Neuronal stem cell (in vitro differentiated cells): Measurements from ENCODE around the gene NRARP.
A peak's percentile ranks its signal among the peaks of the same experiment; 100 is the strongest.

ENCODE experiments used
- DNase-seq: peaks from one replicate; pipeline ENCODE4 v3.0.0-alpha.2; 2013; ENCODE audit warnings: low spot score
- H2AFZ ChIP-seq: one replicate; pipeline ENCODE4 v1.6.1; 2013; ENCODE audit warnings: mild to moderate bottlenecking, low read length, inconsistent platforms
- H2AK5ac ChIP-seq: 2 replicates; pipeline ENCODE4 v1.6.1; 2013; ENCODE audit warnings: low read depth, mild to moderate bottlenecking, inconsistent platforms, low read length, moderate library complexity, mixed read lengths
- H2BK120ac ChIP-seq: 2 replicates; pipeline ENCODE4 v1.6.1; 2013; ENCODE audit warnings: low read depth, mild to moderate bottlenecking, inconsistent platforms, low read length, moderate library complexity, mixed read lengths
- H2BK12ac ChIP-seq: one replicate; pipeline ENCODE4 v1.6.1; 2013; ENCODE audit warnings: low read length, inconsistent platforms
- H2BK15ac ChIP-seq: 2 replicates; pipeline ENCODE4 v1.6.1; 2013; ENCODE audit warnings: mild to moderate bottlenecking, low read length, inconsistent platforms, mixed read lengths
- H2BK5ac ChIP-seq: one replicate; pipeline ENCODE4 v1.6.1; 2013; ENCODE audit warnings: inconsistent platforms, mild to moderate bottlenecking, low read length, moderate library complexity
- H3K14ac ChIP-seq: one replicate; pipeline ENCODE4 v1.6.1; 2013; ENCODE audit warnings: low read length, inconsistent platforms
- H3K18ac ChIP-seq: 2 replicates; pipeline ENCODE4 v1.6.1; 2013; ENCODE audit warnings: low read length, inconsistent platforms
- H3K23ac ChIP-seq: 2 replicates; pipeline ENCODE4 v1.6.1; 2013; ENCODE audit warnings: low read depth, mild to moderate bottlenecking, mixed read lengths, low read length, inconsistent platforms; ENCODE audit not compliant: poor library complexity
- H3K27ac ChIP-seq: replicated peaks from 3 replicates; pipeline ENCODE4 v1.5.1; 2013; ENCODE audit warnings: low read length, inconsistent platforms
- H3K27me3 ChIP-seq, 3 experiments: 2 replicates each; pipeline ENCODE4 v1.6.1; 2013; ENCODE audit warnings: low read length in 3 of 3, mild to moderate bottlenecking in 2 of 3, inconsistent platforms in 1 of 3, low read depth in 1 of 3, mixed read lengths in 1 of 3, moderate library complexity in 1 of 3; ENCODE audit not compliant: control insufficient read depth in 3 of 3, insufficient read depth in 3 of 3
- H3K36me3 ChIP-seq, 2 donors: replicated peaks in 1 of 2; 2 replicates each; pipeline ENCODE4 v1.6.1; 2013; ENCODE audit warnings: low read length in 2 of 2; ENCODE audit not compliant: control insufficient read depth in 2 of 2, insufficient read depth in 2 of 2
- H3K4ac ChIP-seq: 2 replicates; pipeline ENCODE4 v1.6.1; 2013; ENCODE audit warnings: inconsistent platforms, mild to moderate bottlenecking, low read length, moderate library complexity
- H3K4me1 ChIP-seq, 2 donors: 1 replicate in 1 of 2; 2 replicates in 1 of 2; pipeline ENCODE4 v1.6.1; 2013; ENCODE audit warnings: low read length in 2 of 2, low read depth in 1 of 2; ENCODE audit not compliant: control insufficient read depth in 2 of 2, insufficient read depth in 1 of 2
- H3K4me2 ChIP-seq: one replicate; pipeline ENCODE4 v1.6.1; 2013; ENCODE audit warnings: mild to moderate bottlenecking, low read length, inconsistent platforms; ENCODE audit not compliant: insufficient read depth, poor library complexity, severe bottlenecking
- H3K4me3 ChIP-seq, 2 donors: 2 replicates each; pipeline ENCODE4 v1.5.1; 2013; ENCODE audit warnings: low read length in 2 of 2, mild to moderate bottlenecking in 2 of 2, inconsistent platforms in 1 of 2, moderate library complexity in 1 of 2
- H3K79me1 ChIP-seq: one replicate; pipeline ENCODE4 v1.6.1; 2013; ENCODE audit warnings: low read depth, mild to moderate bottlenecking, inconsistent platforms, low read length, moderate library complexity
- H3K9ac ChIP-seq: one replicate; pipeline ENCODE4 v1.6.1; 2013; ENCODE audit warnings: mild to moderate bottlenecking, low read depth, low read length, inconsistent platforms; ENCODE audit not compliant: poor library complexity
- H3K9me3 ChIP-seq, 2 donors: replicated peaks in 1 of 2; 2 replicates each; pipeline versions ENCODE3 to v1.6.1; 2013; ENCODE audit warnings: low read length in 2 of 2, mild to moderate bottlenecking in 2 of 2, inconsistent platforms in 1 of 2, low read depth in 1 of 2, mixed read lengths in 1 of 2, moderate library complexity in 1 of 2; ENCODE audit not compliant: control insufficient read depth in 2 of 2, insufficient read depth in 1 of 2
- H4K8ac ChIP-seq: one replicate; pipeline ENCODE4 v1.6.1; 2013; ENCODE audit warnings: low read depth, mild to moderate bottlenecking, inconsistent platforms, low read length, moderate library complexity
- H4K91ac ChIP-seq: one replicate; pipeline ENCODE4 v1.6.1; 2013; ENCODE audit warnings: low read length, low read depth, mild to moderate bottlenecking, inconsistent platforms; ENCODE audit not compliant: poor library complexity
- WGBS, 2 donors: extraction: QIAGEN DNeasy Blood & Tissue Kit; methylation state at CpG; one replicate each; pipeline ENCODE4 v1.1.7; 2013; ENCODE audit warnings: missing lambda C conversion rate in 2 of 2, mixed read lengths in 1 of 2; ENCODE audit not compliant: insufficient read length in 2 of 2, insufficient replicate concordance in 1 of 2; ENCODE audit errors: extremely low coverage in 2 of 2; 5-methylcytosine and 5-hydroxymethylcytosine counted together

The NRARP gene

DNA sequence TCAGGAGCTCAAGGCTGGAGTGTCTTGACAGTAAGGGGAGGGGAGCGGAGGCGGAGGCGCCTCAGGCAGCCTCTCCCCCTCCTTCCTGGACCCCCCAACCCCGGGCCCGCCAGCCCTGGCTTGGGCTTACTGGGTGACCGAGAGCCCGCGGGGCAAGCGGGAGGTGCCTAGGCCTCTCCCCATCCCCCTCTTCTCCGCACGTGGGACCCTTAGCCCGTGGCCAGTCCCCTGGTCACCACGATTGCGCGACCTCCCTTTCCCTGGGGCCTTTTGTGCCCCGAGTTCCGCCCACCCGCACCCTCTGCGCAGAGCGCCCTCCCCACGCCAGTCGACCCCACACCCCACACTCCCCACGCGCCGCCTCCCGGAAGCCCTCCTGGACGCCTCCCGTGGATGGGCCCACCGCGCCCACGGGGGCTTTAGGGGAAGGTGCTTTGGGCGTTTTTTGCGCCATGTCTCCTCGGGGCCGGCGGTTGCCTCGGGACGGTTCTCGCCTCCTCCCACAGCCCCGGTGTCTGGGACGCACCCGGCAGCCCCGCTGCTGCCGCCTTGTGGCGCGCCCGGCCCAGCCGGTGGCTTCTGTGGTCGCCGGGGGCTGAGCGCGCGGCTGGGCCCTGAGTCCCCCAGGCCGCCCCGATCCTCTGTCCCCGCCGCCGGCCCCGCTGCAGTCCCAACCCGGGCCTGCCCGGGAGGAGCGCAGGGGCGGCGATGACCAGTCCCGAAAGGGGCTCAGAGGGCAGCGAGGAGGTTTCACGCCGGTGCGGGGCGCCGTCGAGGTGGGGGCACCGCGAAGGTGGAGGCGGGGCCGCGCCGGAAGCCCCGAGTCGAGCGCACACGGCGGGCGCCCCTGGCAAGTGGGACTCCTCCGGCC, 21.4 kb downstream of the NRARP start:
- Histone ChIP-seq H2BK12ac (peak overlapping the region; percentile 84), H3K4ac (no peak overlapping the region), H2AK5ac (peak overlapping the region; percentile 98), H3K9ac (peak overlapping the region; percentile 88), H2BK5ac (peak overlapping the region; percentile 82), H3K4me1 (peaks cover 11 to 22% of the 10 kb centered on the region in 2 donors), H3K4me2 (peak overlapping the region; percentile 76), H3K27ac (no peak overlapping the region), H3K79me1 (peaks cover 5% of the 10 kb centered on the region), H2BK15ac (peak overlapping the region; percentile 94), H2BK120ac (peak overlapping the region; percentile 81), H2AFZ (no peak overlapping the region), H3K18ac (peak overlapping the region; percentile 99), H4K8ac (peak overlapping the region; percentile 65), H3K14ac (peak overlapping the region; percentile 94), H3K9me3 (peaks cover 3 to 12% of the 10 kb centered on the region in 2 donors), H3K27me3 (peaks cover 0 to 39% (median 9%) of the 10 kb centered on the region in 3 experiments), H4K91ac (no peak overlapping the region), H3K36me3 (peaks cover 0 to 7% of the 10 kb centered on the region in 2 donors), H3K23ac (peak overlapping the region; percentile 31), H3K4me3 (peak overlapping the region in 1 of 2 donors; percentile 81)
- WGBS, 2 donors = no CpG with 5 or more reads among the region's 85 CpGs
- DNase-seq = no peak

GRCh38 chr9:137279741-137280473, 22.2 kb downstream of the NRARP start:
- Histone ChIP-seq H3K9ac (peak overlapping the region; percentile 44), H3K4me3 (no peak overlapping the region), H2AK5ac (peak overlapping the region; percentile 98), H3K4me2 (peak overlapping the region; percentile 2), H3K27ac (no peak overlapping the region), H3K4ac (peak overlapping the region; percentile 5), H2BK12ac (peak overlapping the region; percentile 90), H4K8ac (peak overlapping the region; percentile 65), H2BK5ac (peak overlapping the region; percentile 82), H3K9me3 (peaks cover 3 to 12% of the 10 kb centered on the region in 2 donors), H3K18ac (peak overlapping the region; percentile 99), H3K79me1 (peaks cover 5% of the 10 kb centered on the region), H3K27me3 (peaks cover 0 to 39% (median 9%) of the 10 kb centered on the region in 3 experiments), H3K36me3 (peaks cover 0 to 7% of the 10 kb centered on the region in 2 donors), H3K14ac (no peak overlapping the region), H2AFZ (no peak overlapping the region), H2BK15ac (peak overlapping the region; percentile 94), H3K4me1 (peaks cover 11 to 23% of the 10 kb centered on the region in 2 donors), H3K23ac (peak overlapping the region; percentile 97), H4K91ac (peak overlapping the region; percentile 72), H2BK120ac (peak overlapping the region; percentile 81)
- WGBS, 2 donors = no CpG with 5 or more reads among the region's 41 CpGs
- DNase-seq = no peak

GRCh38 chr9:137278721-137279711, 23.1 kb downstream of the NRARP start:
- Histone ChIP-seq H4K91ac (peak overlapping the region; percentile 72), H3K9me3 (peaks cover 3 to 12% of the 10 kb centered on the region in 2 donors), H3K14ac (peak overlapping the region; percentile 82), H3K27me3 (peaks cover 0 to 39% (median 9%) of the 10 kb centered on the region in 3 experiments), H2BK120ac (no peak overlapping the region), H3K4me1 (peaks cover 11 to 23% of the 10 kb centered on the region in 2 donors), H2BK12ac (peak overlapping the region; percentile 90), H3K27ac (no peak overlapping the region), H2BK15ac (peak overlapping the region; percentile 67), H3K4me3 (peak overlapping the region in 1 of 2 donors; percentile 18), H2AFZ (no peak overlapping the region), H3K18ac (peak overlapping the region; percentile 89), H2AK5ac (peak overlapping the region; percentile 98), H3K36me3 (peaks cover 2 to 7% of the 10 kb centered on the region in 2 donors), H3K9ac (peak overlapping the region; percentile 70), H3K4me2 (peak overlapping the region; percentile 57), H3K23ac (peak overlapping the region; percentile 99), H3K79me1 (peaks cover 5% of the 10 kb centered on the region), H3K4ac (peak overlapping the region; percentile 76), H2BK5ac (peak overlapping the region; percentile 75), H4K8ac (peak overlapping the region; percentile 82)
- WGBS, 2 donors = no CpG with 5 or more reads among the region's 139 CpGs
- no peak for DNase-seq
